DND-41 (cell line): ENCODE results near the gene DACH2.
"Not testable (repeated sequence)": the region's sequence is repeated elsewhere in the genome, so short reads cannot be mapped to it uniquely, and the experiment has no call there.

Experiments
- ATAC-seq: fragments of 200-7000 bp; cut with Tn5 transposase; 3 replicates; pipeline ENCODE4 v1.9.1; 2021; ENCODE audit warnings: low read depth; ENCODE audit not compliant: insufficient read depth
- DNase-seq: peaks from one replicate; pipeline ENCODE4 v3.0.0-alpha.2; 2020
- H2AFZ ChIP-seq: 2 replicates; pipeline ENCODE4 v1.6.0; 2012; ENCODE audit warnings: low read depth, low read length
- H3K27ac ChIP-seq: 2 replicates; pipeline ENCODE4 v1.5.1; 2012; ENCODE audit warnings: low read length, inconsistent platforms
- H3K27me3 ChIP-seq: fragments of 200-600 bp; sonication (generic); 2 replicates; pipeline ENCODE4 v1.6.0; 2012; ENCODE audit warnings: low read length, mild to moderate bottlenecking, inconsistent platforms; ENCODE audit not compliant: insufficient read depth, poor library complexity
- H3K36me3 ChIP-seq: 2 replicates; pipeline ENCODE4 v1.5.1; 2012; ENCODE audit warnings: low read length, inconsistent platforms; ENCODE audit not compliant: insufficient read depth
- H3K4me1 ChIP-seq: 2 replicates; pipeline ENCODE4 v1.5.1; 2012; ENCODE audit warnings: mild to moderate bottlenecking, low read length; ENCODE audit not compliant: insufficient read depth
- H3K4me2 ChIP-seq: 2 replicates; pipeline ENCODE4 v1.6.0; 2012; ENCODE audit warnings: mild to moderate bottlenecking, moderate library complexity, low read length, inconsistent platforms; ENCODE audit not compliant: insufficient read depth
- H3K4me3 ChIP-seq, 2 experiments: fragments of 200-600 bp in 1 of 2; shearing (Covaris generic) in 1 of 2; 2 replicates each; pipeline ENCODE4 v1.5.1; 2012 to 2016; ENCODE audit warnings: inconsistent platforms in 2 of 2, low read length in 2 of 2, mild to moderate bottlenecking in 2 of 2, low read depth in 1 of 2, moderate library complexity in 1 of 2
- H3K79me2 ChIP-seq: 2 replicates; pipeline ENCODE4 v1.6.0; 2012; ENCODE audit warnings: low read length, inconsistent platforms; ENCODE audit not compliant: insufficient read depth
- H3K9ac ChIP-seq: 2 replicates; pipeline ENCODE4 v1.6.0; 2012; ENCODE audit warnings: low read depth, mild to moderate bottlenecking, inconsistent platforms, low read length, moderate library complexity
- H3K9me3 ChIP-seq: 2 replicates; pipeline ENCODE4 v1.5.1; 2012; ENCODE audit warnings: low read length, moderate library complexity, mild to moderate bottlenecking, inconsistent platforms; ENCODE audit not compliant: insufficient read depth, severe bottlenecking
- H4K20me1 ChIP-seq: 2 replicates; pipeline ENCODE4 v1.6.0; 2012; ENCODE audit warnings: low read length; ENCODE audit not compliant: insufficient read depth
- CTCF ChIP-seq: IDR thresholded peaks from 2 replicates; pipeline ENCODE4 v1.5.1; 2012; ENCODE audit warnings: borderline replicate concordance, low read length, moderate library complexity, mild to moderate bottlenecking; ENCODE audit not compliant: poor library complexity, severe bottlenecking; ENCODE audit errors: extremely low read depth
- EZH2 ChIP-seq: IDR thresholded peaks from 3 replicates; pipeline ENCODE4 v1.6.1; 2012; ENCODE audit warnings: borderline replicate concordance, low read depth, mild to moderate bottlenecking, moderate library complexity, low read length, inconsistent platforms; ENCODE audit not compliant: severe bottlenecking

The DACH2 gene

GRCh38 chrX:86171366-86171765, 23.1 kb downstream of the DACH2 start:
- Histone ChIP-seq H3K4me3 (no peak overlapping the region), H3K4me2 (no peak overlapping the region), H2AFZ (no peak overlapping the region), H3K9me3 (no peaks in the 10 kb centered on the region), H3K4me1 (no peaks in the 10 kb centered on the region), H3K36me3 (no peaks in the 10 kb centered on the region), H3K27me3 (no peaks in the 10 kb centered on the region), H3K27ac (no peak overlapping the region), H3K9ac (no peak overlapping the region), H3K79me2 (no peaks in the 10 kb centered on the region), H4K20me1 (no peaks in the 10 kb centered on the region)
- DNase-seq: no peak
- TF ChIP-seq CTCF (peak; percentile 7), EZH2 (no peak)
- ATAC-seq: no peak

DNA sequence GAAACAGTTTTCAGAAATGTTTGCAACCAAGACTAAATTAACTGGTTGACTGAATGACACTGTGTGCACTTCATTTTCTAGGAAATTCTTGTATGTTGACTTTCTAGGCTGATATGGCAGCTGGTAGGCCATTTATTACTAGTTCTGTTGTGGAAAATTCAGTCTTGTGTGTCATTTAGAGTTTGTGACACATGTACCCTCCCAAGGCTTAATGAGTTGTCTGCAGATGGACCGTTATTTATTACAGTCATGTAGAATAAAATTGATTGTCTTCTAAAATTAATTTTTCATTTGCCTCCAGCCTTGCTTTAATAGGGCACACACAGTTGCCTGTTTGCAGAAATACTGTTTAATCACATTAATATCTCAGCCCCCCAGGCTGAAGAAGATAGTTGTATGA, 30.7 kb downstream of the DACH2 start:
- H3K79me2 ChIP-seq: no peaks in the 10 kb centered on the region
- no peaks in the 10 kb centered on the region for H4K20me1 ChIP-seq
- H3K9ac ChIP-seq: no peak overlapping the region
- H3K9me3 ChIP-seq: no peaks in the 10 kb centered on the region
- H3K4me1 ChIP-seq: no peaks in the 10 kb centered on the region
- no peaks in the 10 kb centered on the region for H3K36me3 ChIP-seq
- H3K4me2 ChIP-seq: no peak overlapping the region
- DNase-seq (no peak), ATAC-seq (no peak)
- no peaks in the 10 kb centered on the region for H3K27me3 ChIP-seq
- H3K4me3 ChIP-seq: no peak overlapping the region
- H3K27ac ChIP-seq: no peak overlapping the region
- TF ChIP-seq EZH2 (no peak), CTCF (no peak)
- H2AFZ ChIP-seq: no peak overlapping the region

GRCh38 chrX:86181325-86181724, 33.1 kb downstream of the DACH2 start:
- not testable (repeated sequence) for ATAC-seq, H3K4me3 ChIP-seq, H4K20me1 ChIP-seq, H3K36me3 ChIP-seq, DNase-seq, H3K9ac ChIP-seq, H2AFZ ChIP-seq, H3K9me3 ChIP-seq, H3K27me3 ChIP-seq, H3K27ac ChIP-seq, H3K79me2 ChIP-seq, H3K4me2 ChIP-seq, H3K4me1 ChIP-seq

DNA sequence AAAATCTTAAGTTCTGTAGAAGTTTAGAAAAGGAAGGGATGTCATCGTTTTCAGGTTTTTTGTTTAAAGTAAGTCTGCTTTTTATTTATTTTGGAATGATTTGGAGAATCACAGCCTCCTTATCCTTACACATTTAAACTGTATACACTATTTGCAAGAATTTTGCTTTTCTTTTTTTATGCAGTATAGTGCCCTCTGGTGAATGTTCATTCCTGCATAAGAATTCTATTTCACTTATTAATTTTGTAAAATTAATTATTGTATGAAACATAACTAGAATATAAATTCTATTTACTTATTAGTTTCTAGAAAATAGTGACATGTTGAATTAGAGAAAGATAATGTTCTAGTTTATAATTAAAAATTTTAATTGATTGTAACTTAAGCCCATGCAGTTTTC, 44.6 kb downstream of the DACH2 start:
- Histone ChIP-seq H4K20me1 (no peaks in the 10 kb centered on the region), H3K4me3 (no peak overlapping the region), H3K4me1 (no peaks in the 10 kb centered on the region), H3K36me3 (no peaks in the 10 kb centered on the region), H3K27me3 (no peaks in the 10 kb centered on the region), H3K9ac (no peak overlapping the region), H3K79me2 (no peaks in the 10 kb centered on the region), H3K9me3 (no peaks in the 10 kb centered on the region), H2AFZ (no peak overlapping the region), H3K27ac (no peak overlapping the region), H3K4me2 (no peak overlapping the region)
- no peak for TF ChIP-seq EZH2
- no peak for TF ChIP-seq CTCF
- ATAC-seq (no peak), DNase-seq (no peak)
